D341Med (cell line): ENCODE measurements around the gene ZCWPW1.

Experiments
- DNase-seq: peaks from one replicate; pipeline ENCODE4 v3.0.0; 2012; ENCODE audit warnings: low spot score

Gene ZCWPW1

DNA sequence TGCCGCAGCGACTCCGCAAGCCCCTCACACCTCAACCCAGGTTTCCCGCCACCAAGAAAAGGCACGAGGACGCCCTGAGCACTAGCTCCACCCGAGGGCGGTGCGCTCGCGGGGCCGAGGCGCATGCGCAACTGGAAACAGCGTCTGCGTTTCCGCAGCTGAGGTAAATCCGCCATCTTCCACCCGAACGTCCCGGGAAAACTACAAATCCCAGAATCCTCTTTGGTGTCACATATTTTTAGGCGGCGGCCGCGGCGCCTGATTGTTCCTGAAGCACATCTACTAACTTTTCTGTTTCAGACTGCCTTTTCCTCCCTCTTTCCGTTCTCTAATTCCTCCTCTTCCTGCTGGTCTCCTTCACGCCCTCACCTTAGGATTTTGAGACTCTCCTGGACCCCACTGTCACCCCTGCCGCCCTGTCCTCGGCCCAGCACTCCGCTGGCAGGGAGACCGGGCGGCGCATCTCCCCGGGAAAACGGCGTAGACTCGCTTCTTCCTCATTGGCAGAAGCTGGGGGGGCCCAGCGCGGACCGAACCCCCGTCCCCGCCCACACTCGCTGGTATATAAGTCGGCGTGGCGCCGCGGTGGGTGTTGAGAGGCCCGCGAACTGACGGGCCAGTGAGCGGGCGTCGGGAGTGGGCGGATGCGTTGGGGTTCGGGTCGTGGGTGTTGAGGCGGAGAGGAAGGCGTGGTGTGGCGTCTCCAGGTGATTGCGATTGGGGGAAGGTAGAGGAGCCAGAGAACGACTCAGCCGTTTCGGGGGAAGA lies at the start of gene ZCWPW1:
Gene ZCWPW1 (minus strand): TSS at position 505 of the 768 bp plus-strand sequence. CDS start 8,054 bp downstream, outside the sequence.
- DNase-seq, result peak; percentile 93

DNA sequence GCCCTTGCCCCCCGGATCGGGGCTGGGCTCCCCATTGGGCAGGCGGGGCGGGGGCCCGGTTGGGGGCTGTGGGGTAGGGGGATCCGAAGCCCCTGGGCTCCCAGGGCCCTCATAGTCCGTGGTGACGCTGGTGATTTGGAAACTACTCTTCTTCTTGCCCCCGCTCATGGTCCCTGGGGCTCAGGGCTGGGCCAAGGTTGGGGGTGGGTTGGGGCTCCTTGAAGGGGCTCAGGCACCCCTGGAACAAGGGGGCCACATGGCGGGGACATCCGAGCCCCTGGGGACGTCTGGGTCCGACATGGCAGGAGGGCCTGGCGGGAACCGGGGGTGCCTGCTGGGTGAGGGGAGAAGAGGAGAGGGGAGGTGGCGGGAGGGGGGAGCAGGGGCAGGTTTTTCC lies 49.4 kb upstream of the ZCWPW1 start:
- DNase-seq, result peak; percentile 41

DNA sequence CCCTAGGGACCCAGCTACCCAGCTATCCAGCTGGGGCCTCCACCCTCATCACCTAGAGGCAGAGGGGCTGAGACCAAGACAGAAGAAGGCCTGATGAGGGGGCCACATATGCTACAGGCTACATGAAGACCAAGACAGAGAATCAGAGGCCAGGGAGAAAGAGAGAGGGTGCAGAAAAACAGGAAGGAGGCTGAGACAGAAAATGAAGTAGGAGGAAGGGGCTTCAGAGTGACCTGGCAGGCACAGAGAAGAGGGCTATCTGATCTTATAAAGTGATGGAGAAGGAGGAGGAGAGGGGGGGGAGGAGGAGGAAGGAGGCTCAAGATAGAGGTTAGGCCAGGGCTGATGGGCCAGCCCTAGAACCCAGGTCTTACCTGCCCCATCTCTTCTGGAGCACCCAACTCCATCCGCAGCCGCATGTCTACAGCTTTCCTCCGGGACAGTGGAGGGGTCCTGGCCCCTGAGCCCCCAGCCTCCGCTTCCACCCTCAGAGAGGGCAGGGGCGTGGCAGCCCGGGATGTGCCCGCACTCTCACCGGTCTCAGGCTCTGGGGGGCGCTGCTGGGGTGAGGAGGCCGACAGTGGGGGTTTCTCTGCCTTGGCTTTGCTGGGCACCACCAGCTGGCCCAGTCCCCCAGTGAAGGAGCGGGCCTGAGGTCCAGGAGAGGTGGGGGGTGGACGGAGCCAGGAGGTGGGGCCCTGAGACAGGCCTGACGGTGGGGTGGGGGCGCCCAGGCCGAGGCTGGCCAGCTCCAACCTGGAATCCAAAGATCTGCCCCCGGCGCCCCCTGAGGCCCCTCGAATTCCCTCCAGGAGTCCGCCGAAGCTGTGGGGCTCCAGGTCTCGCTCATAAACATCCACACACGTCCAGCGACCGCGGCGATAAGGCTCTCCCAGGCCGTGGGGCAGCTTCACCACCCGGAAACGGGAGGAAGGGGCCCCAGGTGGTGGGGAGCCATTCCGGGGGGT lies 48.7 kb upstream of the ZCWPW1 start:
- DNase-seq, result peak; percentile 40

DNA sequence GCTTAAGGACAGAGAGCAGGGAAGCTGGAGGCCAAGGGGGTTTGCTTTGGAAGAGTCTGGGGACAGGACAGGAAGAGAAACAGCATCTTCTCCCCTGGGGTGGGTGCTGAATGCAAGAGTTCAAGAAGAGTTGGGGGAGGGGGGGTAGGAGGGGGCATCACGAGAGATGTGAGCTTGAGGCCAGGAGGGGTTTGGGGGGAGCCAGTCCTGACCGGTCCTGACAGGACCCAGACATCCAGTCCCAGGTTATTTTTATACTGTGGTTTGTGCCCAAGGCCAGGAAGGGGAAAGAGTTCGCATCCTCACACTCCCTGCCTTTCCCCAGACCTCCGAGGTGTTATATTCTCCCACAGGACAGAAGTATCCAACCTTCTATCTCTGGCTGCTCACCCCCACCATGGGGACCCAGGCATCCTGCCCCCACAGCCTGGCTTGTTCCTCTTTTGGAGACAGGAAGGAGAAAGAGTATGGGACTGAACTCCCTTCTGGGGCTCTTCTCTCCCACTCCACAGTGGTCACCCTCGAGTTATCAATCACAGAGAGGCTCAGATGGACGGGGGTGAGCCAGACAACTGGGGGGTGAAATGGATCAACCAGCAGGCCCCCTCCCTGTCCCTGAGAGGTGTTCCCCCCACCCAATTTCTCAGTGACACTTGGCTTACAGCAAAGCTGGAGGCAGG lies 47.7 kb upstream of the ZCWPW1 start:
- no peak for DNase-seq

- no peak for DNase-seq
Observed at GRCh38 chr7:100475549-100475948, 47.0 kb upstream of the ZCWPW1 start.

DNA sequence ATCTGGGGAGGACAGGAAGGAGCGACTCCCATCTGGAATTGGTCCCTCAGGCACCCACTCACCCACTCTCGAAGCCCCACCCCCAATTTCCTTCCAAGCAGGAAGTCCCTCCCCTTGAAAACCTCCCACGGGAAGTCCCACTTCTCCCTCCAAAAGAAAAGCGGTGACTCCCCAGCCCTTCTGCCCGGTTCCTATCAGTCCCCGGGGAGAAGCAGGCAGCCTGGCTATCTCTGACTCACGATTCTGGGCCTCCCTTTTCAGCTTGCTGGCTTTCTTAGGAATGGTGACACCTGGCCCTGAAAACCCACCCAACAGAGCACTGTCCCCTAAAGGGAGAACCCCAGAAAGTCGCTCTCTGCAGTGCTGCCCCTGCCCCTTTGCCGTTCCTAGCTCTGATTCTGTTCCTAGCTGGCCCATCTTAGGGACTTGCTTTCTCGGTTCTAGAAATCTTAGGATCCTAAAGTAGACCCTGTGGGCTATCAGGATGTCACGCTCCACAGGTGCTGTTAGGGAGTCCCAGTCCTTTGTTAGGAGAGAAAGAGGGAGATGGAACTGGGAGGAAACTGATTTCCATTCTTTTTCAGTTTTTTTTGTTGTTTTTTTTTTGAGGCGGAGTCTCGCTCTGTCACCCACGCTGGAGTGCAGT lies 44.5 kb upstream of the ZCWPW1 start:
- no peak for DNase-seq

DNA sequence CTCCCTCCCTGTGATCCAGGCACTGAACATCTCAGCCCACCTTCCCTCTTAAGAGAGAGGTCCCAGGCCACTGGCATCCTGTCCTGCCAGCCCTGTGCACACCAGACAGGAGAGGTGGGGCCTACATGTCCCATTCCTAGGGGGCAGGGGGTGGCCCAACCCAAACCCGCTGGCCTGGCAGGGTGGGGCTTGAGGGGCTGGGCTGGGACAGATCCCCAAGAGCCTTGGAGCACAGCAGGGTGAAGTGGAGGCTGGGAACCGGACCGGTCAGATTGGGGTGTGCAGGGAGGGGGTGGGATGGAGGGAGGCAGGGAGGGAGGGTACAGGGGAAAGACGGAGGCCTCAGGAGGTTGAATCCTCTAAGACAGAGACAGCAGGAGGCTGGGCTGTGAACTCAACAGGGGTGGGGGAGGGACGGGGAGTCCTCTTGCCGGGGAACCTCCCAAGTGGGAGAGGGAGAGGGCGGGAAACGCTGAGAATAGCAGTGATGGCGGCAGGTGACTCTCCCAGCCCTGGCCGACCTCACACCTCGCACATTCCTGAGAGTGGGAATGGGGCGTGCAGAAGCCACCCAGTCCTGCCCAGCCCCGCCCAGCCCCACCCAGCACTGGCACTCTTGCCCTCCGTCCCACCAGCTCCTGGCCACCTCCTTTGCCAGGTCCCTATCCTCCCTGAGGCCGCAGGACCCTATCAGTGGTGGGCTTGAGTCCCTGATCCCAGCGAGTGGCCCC lies 43.8 kb upstream of the ZCWPW1 start:
- no peak for DNase-seq

DNA sequence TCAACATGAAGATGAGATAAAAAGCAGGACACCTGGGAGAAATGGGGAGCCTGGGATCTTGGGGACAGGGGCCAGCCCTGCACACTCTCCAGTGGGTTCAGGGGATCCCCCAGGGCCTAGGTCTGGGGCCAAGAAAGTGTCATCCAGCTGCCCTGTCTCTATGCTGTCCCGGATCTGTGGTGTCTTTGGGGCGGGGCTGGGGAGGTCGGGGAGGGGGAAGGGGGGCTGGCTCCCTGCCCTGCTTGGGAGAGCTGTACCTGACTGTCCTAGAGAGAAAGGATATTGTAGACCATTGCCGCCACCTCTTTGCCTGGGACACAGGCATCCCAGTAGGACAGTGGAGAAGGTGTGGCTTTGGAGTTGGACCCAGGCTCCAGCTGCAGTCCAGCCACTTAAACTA lies 42.5 kb upstream of the ZCWPW1 start:
- no peak for DNase-seq

DNA sequence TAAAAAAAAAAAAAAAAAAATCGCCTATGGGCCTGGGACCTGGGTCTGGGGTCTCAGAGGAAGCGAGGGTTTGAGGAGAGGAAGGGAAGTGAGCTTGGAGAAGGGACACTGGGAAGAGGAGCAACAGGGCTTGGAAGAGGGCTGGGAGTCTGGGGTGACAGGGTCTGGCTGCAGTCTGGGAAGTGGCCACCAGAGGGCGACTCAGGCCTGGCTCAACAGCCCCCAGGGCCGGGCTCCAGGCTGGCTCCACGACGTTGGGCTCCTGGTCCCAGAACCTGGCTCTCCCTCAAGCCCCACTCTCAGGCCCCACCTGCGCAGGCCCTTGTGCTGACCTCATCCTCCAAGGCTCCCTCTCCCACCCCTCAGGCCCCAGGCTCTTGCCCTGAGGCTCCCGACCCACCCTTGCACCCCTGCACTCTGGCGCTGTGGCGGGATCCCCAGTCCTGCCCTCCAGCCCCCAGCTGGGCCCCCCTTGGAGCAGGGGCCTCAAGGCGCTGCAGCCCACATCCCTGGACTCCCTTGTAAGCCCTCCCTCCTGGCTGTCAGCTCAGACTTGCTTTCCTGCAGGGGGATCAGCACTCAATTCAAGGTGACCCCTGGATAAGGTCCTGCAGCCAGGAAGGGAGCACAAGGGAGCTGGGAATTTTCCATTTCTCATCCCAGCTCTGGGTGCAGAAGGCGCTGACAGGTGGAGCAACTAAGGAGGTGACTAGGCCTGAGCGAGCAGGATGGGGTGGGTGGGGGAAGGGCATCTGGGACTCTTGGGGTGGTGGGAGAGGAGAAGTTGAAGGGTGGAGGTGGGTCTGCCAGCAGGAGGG lies 40.9 kb upstream of the ZCWPW1 start:
- peak; percentile 94 for DNase-seq

DNA sequence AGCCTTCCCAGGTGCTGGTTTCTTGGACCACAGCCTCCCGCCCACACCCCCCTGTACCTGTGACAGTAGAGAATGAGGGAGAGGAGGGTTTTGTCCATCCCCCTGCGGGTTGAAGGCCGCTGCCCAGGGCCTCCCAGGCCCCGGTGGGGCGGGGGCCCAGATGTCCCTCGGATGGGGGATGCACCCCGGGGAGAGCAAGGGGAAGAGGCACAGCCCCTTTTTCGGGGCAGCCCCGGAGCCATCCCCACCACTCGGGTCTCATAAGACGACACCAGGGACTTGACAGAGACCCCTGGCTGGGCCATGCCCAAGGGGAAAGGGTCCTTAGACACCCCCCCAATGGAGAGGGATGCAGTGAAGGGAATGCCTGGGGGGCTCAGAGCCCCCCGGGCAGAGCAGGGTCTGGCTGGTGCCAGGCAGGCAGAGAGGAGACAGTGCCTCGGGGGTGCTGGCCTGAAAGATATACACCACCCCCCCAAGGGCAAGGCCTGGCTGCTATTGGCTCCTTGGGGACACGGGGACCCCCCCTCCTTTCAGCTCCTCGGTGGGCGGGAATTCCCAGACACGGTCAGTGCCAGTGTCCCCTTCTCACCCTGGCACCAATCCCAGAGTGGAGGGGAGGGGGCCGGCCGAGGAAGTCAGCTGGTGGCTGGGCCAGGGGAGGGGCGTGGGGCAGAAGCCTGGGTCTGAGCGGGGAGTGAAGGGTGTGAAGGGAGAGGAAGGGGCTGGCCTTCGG lies 39.3 kb upstream of the ZCWPW1 start:
- no peak for DNase-seq

- DNase-seq, result no peak
Observed at GRCh38 chr7:100466653-100467605, 38.4 kb upstream of the ZCWPW1 start.

DNA sequence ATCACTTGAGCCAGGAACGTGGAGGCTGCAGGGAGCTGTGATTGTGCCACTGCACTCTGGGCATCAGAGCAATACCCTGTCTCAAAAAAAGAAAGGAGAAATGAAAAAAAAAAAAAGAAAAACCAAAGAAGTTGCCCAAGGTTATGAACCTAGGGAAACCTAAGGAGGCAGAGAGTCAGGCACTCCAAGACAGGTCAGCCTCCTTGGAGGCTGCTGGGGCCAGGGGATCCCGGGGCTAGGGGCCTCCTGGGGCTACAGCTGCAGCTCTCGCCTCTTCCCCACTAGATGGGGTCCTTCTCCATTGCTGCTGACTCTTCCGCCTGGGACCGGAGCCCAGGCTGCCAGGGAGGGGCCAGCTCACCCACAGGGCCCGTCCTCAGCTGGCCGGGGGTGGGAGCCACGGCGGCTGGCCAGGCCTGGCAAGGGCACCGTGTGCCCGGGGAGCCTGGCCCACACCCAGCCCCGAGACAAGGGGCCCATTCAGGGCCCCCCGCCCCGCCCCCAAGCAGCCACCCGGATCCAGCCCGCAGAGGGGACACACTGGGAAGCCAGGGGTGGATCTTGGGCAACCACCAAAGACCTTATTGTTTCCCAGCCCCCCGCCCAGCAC lies 37.3 kb upstream of the ZCWPW1 start:
- DNase-seq, result peak; percentile 86

GRCh38 chr7:100465299-100465698 lies 36.8 kb upstream of the ZCWPW1 start:
- no peak for DNase-seq

- no peak for DNase-seq
Observed at GRCh38 chr7:100464791-100465190, 36.3 kb upstream of the ZCWPW1 start.

- DNase-seq, result no peak
Observed at GRCh38 chr7:100464210-100464660, 35.7 kb upstream of the ZCWPW1 start, which contains the start of gene SPACDR. Gene SPACDR (minus strand): TSS chr7:100464260. CDS start chr7:100464025, 235 bp downstream.

DNA sequence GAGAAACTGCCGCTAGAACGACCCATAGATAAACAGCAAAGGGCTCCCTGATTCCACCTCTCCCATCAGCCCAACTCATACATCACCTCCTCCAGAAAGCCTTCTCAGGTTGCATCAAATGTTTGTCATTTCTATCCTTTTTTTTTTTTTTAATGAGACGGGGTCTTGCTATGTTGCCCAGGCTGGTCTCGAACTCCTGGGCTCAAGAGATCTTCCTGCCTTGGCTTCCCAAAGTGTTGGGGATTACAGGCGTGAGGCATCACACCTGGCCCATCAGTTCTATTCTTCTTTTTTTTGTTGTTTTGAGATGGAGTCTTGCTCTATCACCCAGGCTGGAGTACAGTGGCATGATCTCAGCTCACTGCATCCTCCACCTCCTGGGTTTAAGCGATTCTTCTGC lies 28.5 kb upstream of the ZCWPW1 start:
- DNase-seq, result no peak

DNA sequence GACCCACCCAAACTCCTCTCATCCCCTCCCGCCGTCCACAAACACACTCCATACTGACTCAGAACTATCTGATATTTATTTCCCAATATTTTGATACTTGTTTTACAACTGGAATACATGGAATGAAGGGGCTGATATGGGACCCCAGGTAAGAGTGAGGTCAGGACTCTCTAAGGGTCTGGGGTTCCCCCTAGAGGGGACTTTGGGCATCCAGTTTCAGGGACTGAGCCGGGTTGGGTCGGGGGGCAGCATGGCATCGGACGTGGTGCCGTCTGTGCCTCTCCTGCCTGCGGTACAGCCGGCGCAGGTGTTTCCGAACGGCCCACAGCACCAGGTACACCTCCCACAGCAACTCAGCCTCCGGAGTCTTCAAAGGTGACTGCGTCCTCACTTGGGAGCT lies 28.1 kb upstream of the ZCWPW1 start:
- no peak for DNase-seq

DNA sequence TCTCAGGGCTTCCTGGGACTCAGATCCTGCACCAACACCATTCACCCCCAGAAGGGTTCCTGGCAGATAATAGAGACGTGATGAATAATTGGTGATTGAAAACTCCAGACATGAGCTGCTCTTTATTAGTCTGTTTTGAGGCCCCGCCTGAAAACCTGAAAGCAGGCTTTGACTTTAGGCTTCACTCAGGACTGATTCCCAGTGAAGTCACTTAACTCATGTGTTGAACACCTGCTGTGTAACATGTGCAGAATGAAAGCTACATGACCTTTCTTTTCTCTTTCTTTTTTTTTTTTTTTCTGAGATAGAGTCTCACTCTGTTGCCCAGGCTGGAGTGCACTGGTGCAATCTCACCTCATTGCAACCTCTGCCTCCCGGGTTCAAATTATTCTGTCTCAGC lies 26.7 kb upstream of the ZCWPW1 start:
- no peak for DNase-seq
